CD14-positive monocyte (primary cell): ENCODE data around the gene OCSTAMP. TPM values are rescaled to one million over a fixed set of nuclear protein-coding genes. Genes with fewer than 3 reads are reported as not detected.
A peak's percentile ranks its signal among the peaks of the same experiment; 100 is the strongest.

Source experiments
- DNase-seq, 3 donors: peaks; one replicate each; pipeline ENCODE4 v3.0.0-alpha.2; 2011 to 2022
- H2AFZ ChIP-seq: 2 replicates; pipeline ENCODE4 v1.6.0; 2012; ENCODE audit warnings: mild to moderate bottlenecking, low read depth, low read length, inconsistent platforms; ENCODE audit not compliant: insufficient read depth, poor library complexity, severe bottlenecking
- H3K27ac ChIP-seq, 2 donors: 1 replicate in 1 of 2; 2 replicates in 1 of 2; pipeline ENCODE4 v1.5.1; 2012 to 2013; ENCODE audit warnings: low read length in 2 of 2, control low read depth in 1 of 2, inconsistent platforms in 1 of 2, low read depth in 1 of 2, mild to moderate bottlenecking in 1 of 2
- H3K27me3 ChIP-seq, 2 donors: one replicate each; pipeline versions ENCODE4 v1.6.0 to v1.6.1; 2011 to 2013; ENCODE audit warnings: low read length in 2 of 2; ENCODE audit not compliant: control insufficient read depth in 2 of 2, insufficient read depth in 2 of 2
- H3K36me3 ChIP-seq, 2 donors: replicated peaks in 1 of 2; 1 replicate in 1 of 2; 2 replicates in 1 of 2; pipeline versions ENCODE4 v1.5.1 to v1.6.1; 2012 to 2013; ENCODE audit warnings: low read length in 2 of 2, control low read depth in 1 of 2, inconsistent platforms in 1 of 2, mild to moderate bottlenecking in 1 of 2; ENCODE audit not compliant: insufficient read depth in 2 of 2, control insufficient read depth in 1 of 2
- H3K4me1 ChIP-seq, 2 donors: 1 replicate in 1 of 2; 2 replicates in 1 of 2; pipeline versions ENCODE4 v1.5.1 to v1.6.1; 2012 to 2013; ENCODE audit warnings: low read length in 2 of 2, control low read depth in 1 of 2, inconsistent platforms in 1 of 2, mild to moderate bottlenecking in 1 of 2, moderate library complexity in 1 of 2; ENCODE audit not compliant: insufficient read depth in 2 of 2, control insufficient read depth in 1 of 2
- H3K4me2 ChIP-seq: replicated peaks from 2 replicates; pipeline ENCODE3; 2012; ENCODE audit warnings: low read length, moderate library complexity, mild to moderate bottlenecking; ENCODE audit not compliant: poor library complexity, severe bottlenecking; ENCODE audit errors: extremely low read depth
- H3K4me3 ChIP-seq, 3 experiments: fragments of 200-600 bp in 1 of 3; sonication (generic) in 1 of 3; replicated peaks in 1 of 3; 1 replicate in 2 of 3; 2 replicates in 1 of 3; pipeline ENCODE4 v1.5.1; 2011 to 2013; ENCODE audit warnings: low read length in 3 of 3, mild to moderate bottlenecking in 3 of 3, control low read depth in 2 of 3, low read depth in 2 of 3, inconsistent platforms in 1 of 3, moderate library complexity in 1 of 3
- H3K79me2 ChIP-seq: 2 replicates; pipeline ENCODE4 v1.6.0; 2012; ENCODE audit warnings: mild to moderate bottlenecking, control low read depth, inconsistent platforms, low read length, moderate library complexity; ENCODE audit not compliant: insufficient read depth
- H3K9ac ChIP-seq: 2 replicates; pipeline ENCODE4 v1.6.0; 2017; ENCODE audit warnings: low read length, mild to moderate bottlenecking; ENCODE audit not compliant: insufficient read depth, poor library complexity, severe bottlenecking
- H3K9me3 ChIP-seq, 2 donors: replicated peaks in 1 of 2; 1 replicate in 1 of 2; 2 replicates in 1 of 2; pipeline versions ENCODE4 v1.5.1 to v1.6.1; 2012 to 2013; ENCODE audit warnings: low read length in 2 of 2, control low read depth in 1 of 2; ENCODE audit not compliant: control insufficient read depth in 1 of 2, insufficient read depth in 1 of 2
- H4K20me1 ChIP-seq: 2 replicates; pipeline ENCODE4 v1.6.0; 2012; ENCODE audit warnings: mild to moderate bottlenecking, low read length, control low read depth, moderate library complexity; ENCODE audit not compliant: insufficient read depth
- H3K27ac Mint-ChIP-seq, 7 donors: one replicate each; pipeline ENCODE4 v1.8.0; 2020; ENCODE audit warnings: mild to moderate bottlenecking in 7 of 7, mixed read lengths in 7 of 7, moderate library complexity in 6 of 7, inconsistent platforms in 2 of 7
- H3K27me3 Mint-ChIP-seq, 3 donors: one replicate each; pipeline ENCODE4 v1.8.0; 2021 to 2022; ENCODE audit warnings: low read depth in 3 of 3, mild to moderate bottlenecking in 3 of 3, mixed read lengths in 3 of 3, moderate library complexity in 3 of 3, inconsistent platforms in 1 of 3
- H3K36me3 Mint-ChIP-seq, 2 donors: one replicate each; pipeline ENCODE4 v1.8.0; 2020; ENCODE audit warnings: mixed read lengths in 2 of 2, inconsistent platforms in 1 of 2, mild to moderate bottlenecking in 1 of 2
- H3K4me1 Mint-ChIP-seq: one replicate; pipeline ENCODE4 v1.8.0; 2020; ENCODE audit warnings: mild to moderate bottlenecking, mixed read lengths
- H3K4me3 Mint-ChIP-seq, 2 donors: one replicate each; pipeline ENCODE4 v1.8.0; 2020; ENCODE audit warnings: mild to moderate bottlenecking in 2 of 2, mixed read lengths in 2 of 2, moderate library complexity in 1 of 2
- H3K9me3 Mint-ChIP-seq, 7 donors: one replicate each; pipeline ENCODE4 v1.8.0; 2020 to 2022; ENCODE audit warnings: mixed read lengths in 7 of 7, mild to moderate bottlenecking in 6 of 7, moderate library complexity in 6 of 7, inconsistent platforms in 2 of 7
- CTCF ChIP-seq: fragments of 200-600 bp; IDR thresholded peaks from one replicate; pipeline ENCODE4 v1.8.0; 2022; ENCODE audit warnings: antibody characterized with exemption, mild to moderate bottlenecking
- WGBS: methylation state at CpG from one replicate; pipeline ENCODE4 v1.1.5; 2013; ENCODE audit warnings: missing lambda C conversion rate; ENCODE audit not compliant: insufficient coverage; 5-methylcytosine and 5-hydroxymethylcytosine counted together
- intact Hi-C, 2 donors: fragments of 100-400 bp; cut with micrococcal nuclease; formaldehyde crosslinking; loops; one replicate each; pipeline versions ENCODE4 v1.15.0 to v1.15.1; 2023
- polyA plus RNA-seq, 3 donors: library from polyadenylated mRNA; depleted of rRNA in 1 of 3; unstranded in 2 of 3; stranded (reverse) in 1 of 3; fragments of 300-500 nt in 2 of 3; fragments of >200 nt in 1 of 3; fragmentation: Illumina TruSeq in 2 of 3; gene quantifications; 1 replicate in 2 of 3; 2 replicates in 1 of 3; pipeline ENCODE4 v1.2.3, GENCODE V29; 2012 to 2021

The OCSTAMP gene
- polyA plus RNA-seq, 3 donors, result not detected

DNA sequence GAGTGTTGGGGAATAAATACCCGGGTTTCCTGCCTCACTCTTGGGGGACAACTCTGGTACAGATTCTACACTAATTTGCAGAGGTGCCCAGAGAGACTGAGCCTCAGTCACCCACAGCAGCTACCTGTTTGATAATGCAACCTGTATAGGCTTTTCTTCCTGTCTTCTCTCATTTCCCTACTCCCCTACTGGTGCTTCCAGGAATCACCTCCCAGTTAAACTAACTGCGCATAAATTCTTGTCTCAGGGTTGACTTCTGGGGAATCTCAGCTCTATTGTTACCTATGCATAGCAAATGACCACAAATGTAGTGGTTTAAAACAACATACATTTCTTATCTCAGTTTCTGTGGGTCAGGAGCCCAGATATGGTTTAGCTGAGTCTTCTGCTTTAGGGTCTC, 11.3 kb downstream of the OCSTAMP start:
- Histone ChIP-seq H2AFZ (no peak overlapping the region), H3K9ac (no peak overlapping the region), H3K9me3 (no peaks in the 10 kb centered on the region), H3K27me3 (peaks cover 25 to 36% of the 10 kb centered on the region in 2 donors), H3K36me3 (no peaks in the 10 kb centered on the region), H3K27ac (no peak overlapping the region), H4K20me1 (no peaks in the 10 kb centered on the region), H3K79me2 (no peaks in the 10 kb centered on the region), H3K4me3 (no peak overlapping the region), H3K4me1 (no peaks in the 10 kb centered on the region), H3K4me2 (no peak overlapping the region)
- 92% methylated on average over 2 of the region's 2 CpGs for WGBS
- TF ChIP-seq CTCF, result peak; percentile 22
- Mint-ChIP-seq H3K27ac (no peak overlapping the region), H3K4me1 (peaks cover 2% of the 10 kb centered on the region), H3K9me3 (peaks cover 0 to 2% (median 0%) of the 10 kb centered on the region in 7 donors), H3K27me3 (peaks cover 30 to 46% (median 44%) of the 10 kb centered on the region in 3 donors), H3K36me3 (no peaks in the 10 kb centered on the region), H3K4me3 (no peak overlapping the region)
- intact Hi-C loops, result no loop called here
- DNase-seq, result no peak

DNA sequence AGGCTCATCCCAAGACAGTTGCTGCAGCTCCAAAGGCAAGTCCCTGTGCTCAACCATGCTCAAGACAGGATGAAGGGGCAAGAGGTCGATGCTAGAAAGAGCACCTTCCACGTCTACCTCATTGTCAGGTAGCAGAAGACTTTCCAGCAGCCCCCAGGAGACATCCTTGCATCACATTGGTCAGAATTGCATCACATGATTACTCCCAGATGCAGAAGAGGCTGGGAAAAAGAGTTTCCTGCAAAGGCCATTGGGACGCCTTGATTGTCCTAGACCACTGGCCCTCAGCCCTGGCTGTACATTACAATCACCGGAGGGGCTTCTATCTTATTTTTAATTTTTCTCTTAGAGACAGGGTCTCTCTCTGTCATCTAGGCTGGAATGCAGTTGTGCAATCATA, 19.8 kb downstream of the OCSTAMP start:
- Mint-ChIP-seq H3K4me1 (no peaks in the 10 kb centered on the region), H3K27ac (no peak overlapping the region), H3K4me3 (no peak overlapping the region), H3K9me3 (no peaks in the 10 kb centered on the region), H3K36me3 (no peaks in the 10 kb centered on the region), H3K27me3 (peaks cover 9 to 21% (median 16%) of the 10 kb centered on the region in 3 donors)
- H3K4me3 ChIP-seq, result no peak overlapping the region
- no peak for TF ChIP-seq CTCF
- no peak overlapping the region for H3K27ac ChIP-seq
- H3K79me2 ChIP-seq, result no peaks in the 10 kb centered on the region
- intact Hi-C loops, result loop anchor here in 1 of 2 donors (2.0 kb wide), 1 partner anchor 78 kb away; no protein-coding TSS in a partner anchor
- no peak overlapping the region for H2AFZ ChIP-seq
- peaks cover 0 to 2% of the 10 kb centered on the region in 2 donors for H3K27me3 ChIP-seq
- no peak for DNase-seq
- no peak overlapping the region for H3K9ac ChIP-seq
- no peak overlapping the region for H3K4me2 ChIP-seq
- WGBS, result 80% methylated on average over 4 of the region's 4 CpGs
- no peaks in the 10 kb centered on the region for H4K20me1 ChIP-seq
- H3K36me3 ChIP-seq, result no peaks in the 10 kb centered on the region
- H3K4me1 ChIP-seq, result no peaks in the 10 kb centered on the region
- H3K9me3 ChIP-seq, result no peaks in the 10 kb centered on the region
